NCI-H748 (cell line): ENCODE results near the gene ABI3BP.

ENCODE experiments used
- DNase-seq: peaks from one replicate; lab custom pipeline; 2025; ENCODE audit not compliant: unreplicated experiment; lab: John Stamatoyannopoulos, UW

The ABI3BP gene

GRCh38 chr3:100844063-100844936, 148.9 kb downstream of the ABI3BP start:
- no peak for DNase-seq

GRCh38 chr3:100838157-100838556, 155.1 kb downstream of the ABI3BP start:
- DNase-seq = peak; percentile 2

DNA sequence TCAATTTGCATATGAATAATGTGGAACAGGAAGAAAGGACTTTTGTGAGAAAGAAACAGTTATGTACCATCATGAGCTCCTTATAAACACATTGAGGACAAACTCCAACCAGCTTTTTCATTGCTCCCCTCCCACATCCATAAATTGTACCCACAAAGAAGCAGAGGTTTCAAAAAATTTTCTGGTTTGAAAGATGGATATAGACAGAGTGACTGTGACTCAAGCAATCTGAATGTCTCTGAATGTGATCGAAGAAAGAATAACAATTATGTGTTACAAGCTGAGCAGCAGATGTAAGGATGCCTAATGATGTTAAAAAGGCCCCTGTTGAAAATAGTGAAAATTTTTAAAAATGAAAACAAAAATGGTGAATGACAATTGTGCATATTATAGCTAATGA, 156.6 kb downstream of the ABI3BP start:
- no peak for DNase-seq

DNA sequence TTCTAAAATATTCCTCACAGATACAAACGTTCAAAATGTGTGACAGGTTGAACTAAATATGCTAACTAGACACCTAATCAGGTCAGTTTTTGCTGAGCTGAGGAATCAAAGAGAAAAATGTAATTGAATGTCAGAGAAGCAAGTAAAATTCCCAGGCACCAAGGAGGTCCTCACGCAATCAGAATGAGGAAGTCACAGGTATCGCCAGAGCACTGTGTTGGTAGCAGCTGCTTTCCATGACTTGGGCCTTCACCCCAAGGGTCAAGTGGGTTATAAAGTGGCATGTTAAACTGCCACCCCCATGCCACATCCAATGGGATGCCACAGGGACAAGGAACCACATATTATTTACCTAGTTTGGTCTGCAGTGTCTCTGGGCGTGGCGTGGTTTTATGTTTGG, 158.9 kb downstream of the ABI3BP start:
- DNase-seq = no peak

DNA sequence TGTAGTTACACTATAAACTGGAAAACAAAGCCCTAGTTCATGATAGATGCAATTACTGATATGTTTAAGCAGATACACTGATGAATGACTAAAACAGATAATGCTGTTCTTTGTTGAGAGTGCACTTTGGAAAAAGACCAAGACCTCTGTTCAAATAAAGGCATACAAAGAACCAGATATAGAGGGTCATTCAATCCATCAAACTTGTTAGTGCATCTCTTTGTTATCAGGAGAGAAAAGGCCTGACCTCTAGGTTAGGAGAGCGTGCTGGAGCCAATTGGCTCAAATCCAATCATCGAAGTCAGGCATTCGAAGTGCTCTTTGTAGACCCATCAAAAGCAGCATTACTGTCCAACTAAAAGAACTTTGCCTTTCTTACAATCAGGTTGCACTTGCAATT, 159.7 kb downstream of the ABI3BP start:
- DNase-seq = peak; percentile 93

DNA sequence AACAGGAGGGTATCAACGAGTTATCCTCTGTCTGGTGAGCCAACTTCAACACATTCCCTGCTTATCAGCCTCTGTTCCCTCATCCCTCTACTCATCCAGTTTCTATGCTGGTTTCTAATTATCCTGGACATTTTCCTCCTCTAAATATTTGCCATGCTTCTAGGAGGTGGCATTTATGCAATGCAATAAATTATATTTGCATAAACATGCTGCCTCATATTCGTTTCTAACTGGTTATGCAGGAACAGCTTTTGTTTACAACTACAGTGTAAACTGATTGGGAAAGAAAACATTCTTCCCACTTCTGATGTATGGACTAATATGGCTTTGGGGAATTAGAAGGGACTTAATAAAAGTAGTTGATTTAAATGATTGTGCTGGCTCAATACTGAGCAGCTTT, 161.6 kb downstream of the ABI3BP start:
- DNase-seq = no peak

- DNase-seq = peak; percentile 13
Observed at GRCh38 chr3:100830931-100831330, 162.3 kb downstream of the ABI3BP start.

GRCh38 chr3:100825574-100825973, 167.6 kb downstream of the ABI3BP start:
- DNase-seq = peak; percentile 67

DNA sequence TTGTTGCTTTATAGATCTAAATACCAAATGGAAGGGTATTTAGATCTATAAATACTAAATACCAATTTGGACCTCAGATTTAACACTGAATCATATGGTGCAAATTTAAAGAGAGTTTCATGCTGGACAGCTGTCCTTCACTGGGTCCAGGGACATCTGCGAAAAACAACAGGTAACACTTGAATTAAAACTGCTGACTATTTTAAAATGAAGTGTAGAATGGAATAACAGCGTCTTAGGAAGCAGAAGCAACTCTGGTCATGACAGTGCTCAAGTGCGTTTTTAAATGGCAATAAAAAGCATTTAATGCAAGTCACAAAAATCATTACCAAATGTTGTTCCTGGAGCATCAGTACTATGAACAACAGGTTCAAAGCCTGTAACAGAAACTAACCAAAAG, 177.6 kb downstream of the ABI3BP start:
- no peak for DNase-seq

DNA sequence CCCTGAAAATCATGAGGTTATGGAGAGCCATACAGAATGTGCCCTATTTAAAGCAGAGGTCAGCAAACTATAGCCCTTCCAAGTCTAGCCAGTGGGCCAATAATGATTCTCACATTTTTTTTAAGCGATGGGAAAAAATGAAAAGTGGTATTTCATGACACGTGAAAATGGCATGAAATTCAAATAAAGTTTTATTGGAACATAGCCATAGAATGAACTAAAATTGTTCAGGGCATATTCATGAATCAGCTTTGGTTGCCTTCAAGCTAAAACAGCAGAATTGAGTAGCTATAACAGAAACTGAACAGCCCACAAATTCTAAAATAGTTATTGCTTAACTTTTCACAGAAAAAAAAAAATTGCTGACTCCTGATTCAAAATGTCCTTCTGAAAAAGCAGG, 179.4 kb downstream of the ABI3BP start:
- DNase-seq = no peak

DNA sequence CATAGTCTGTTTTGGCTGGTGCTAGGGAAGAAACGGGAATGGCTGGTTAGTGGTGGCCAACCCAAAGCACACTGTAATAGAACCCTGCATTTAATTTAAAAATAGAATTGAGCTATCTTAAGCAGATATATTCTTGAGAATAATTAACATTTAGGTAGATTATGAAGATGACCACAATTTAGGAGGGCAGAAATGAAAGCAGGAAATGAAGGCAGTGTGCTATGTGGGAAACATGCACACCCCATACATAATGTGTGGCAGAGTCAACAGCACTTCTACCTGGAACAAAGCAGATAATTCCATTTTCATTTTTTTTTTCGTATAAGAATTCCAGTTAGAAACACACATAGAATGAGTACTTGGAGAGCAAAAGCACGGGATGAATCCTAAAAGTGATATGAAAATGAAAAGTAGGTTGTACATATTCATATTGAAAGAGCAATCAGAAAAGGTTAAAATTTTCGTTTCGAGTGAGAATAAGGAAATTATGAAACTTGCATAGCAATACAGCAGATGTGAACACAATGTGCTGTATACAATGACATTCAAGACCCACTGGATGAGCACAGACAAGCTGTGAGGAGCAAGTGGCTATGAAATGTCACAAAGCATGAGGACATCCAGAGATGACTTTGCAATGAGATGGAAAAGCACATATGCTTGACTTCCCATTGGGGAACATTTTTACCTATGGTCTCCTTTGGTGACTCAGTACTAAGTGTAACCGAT, 181.3 kb downstream of the ABI3BP start:
- no peak for DNase-seq

DNA sequence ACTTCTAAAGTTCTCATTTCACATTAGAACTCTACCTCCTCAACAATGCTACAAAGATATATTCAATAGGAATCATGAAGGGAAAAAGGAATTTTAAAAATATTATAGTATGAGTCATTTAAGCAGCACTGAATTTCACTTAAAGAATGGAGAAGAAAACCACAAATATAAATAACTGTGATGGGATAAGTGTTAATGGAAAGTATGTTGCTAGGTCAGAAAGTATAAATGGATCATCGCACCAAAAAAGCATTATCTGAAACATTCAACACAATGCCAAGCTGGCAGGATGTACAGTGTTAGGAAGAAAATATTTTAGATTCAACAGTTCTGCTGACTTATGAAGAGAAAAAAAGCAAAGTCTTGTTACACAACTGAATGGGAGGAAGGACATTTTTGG, 182.6 kb downstream of the ABI3BP start:
- DNase-seq = no peak

- DNase-seq = no peak
Observed at GRCh38 chr3:100804631-100805030, 188.6 kb downstream of the ABI3BP start.

DNA sequence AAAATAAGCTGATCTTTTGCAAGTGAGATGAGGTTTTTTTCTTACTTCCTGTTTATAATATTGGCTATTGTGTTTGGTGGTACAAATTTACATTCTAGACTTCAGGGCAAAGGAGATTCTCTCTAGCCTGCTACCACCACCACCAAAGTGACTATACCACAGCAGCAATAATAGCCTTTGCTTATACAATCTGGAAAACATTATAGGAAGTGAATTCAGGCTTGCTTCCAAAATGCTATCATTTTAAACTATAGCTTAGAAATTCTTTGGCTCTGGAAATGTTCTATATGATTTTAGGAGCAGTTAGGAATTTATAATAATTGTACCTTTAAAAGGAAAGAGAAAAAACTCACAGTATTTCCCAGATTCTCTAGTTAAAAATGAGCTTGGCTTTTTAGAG, 189.5 kb downstream of the ABI3BP start:
- no peak for DNase-seq

DNA sequence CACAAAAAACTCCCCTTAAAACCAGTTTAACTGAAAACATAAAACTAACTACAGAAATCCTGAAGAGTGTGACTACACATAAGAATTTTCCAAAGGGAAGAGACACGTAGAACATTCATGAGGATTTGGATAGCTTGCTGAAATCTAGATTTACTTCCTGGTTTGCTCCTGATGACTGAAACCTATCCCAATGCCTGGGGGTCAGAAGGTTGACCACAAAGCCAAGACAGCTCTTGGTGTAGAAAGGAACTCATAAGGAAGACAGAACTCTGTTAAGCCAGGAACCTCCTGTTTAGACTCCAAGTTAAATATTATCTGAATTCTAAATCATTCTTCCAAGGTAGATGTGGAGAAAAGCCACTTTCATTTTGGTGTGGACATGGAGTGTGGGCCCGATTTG, 191.1 kb downstream of the ABI3BP start:
- no peak for DNase-seq

GRCh38 chr3:100798012-100798411, 195.2 kb downstream of the ABI3BP start:
- DNase-seq = no peak

GRCh38 chr3:100796556-100796955, 196.7 kb downstream of the ABI3BP start:
- no peak for DNase-seq

- no peak for DNase-seq
Observed at GRCh38 chr3:100789579-100789978, 203.6 kb downstream of the ABI3BP start.

DNA sequence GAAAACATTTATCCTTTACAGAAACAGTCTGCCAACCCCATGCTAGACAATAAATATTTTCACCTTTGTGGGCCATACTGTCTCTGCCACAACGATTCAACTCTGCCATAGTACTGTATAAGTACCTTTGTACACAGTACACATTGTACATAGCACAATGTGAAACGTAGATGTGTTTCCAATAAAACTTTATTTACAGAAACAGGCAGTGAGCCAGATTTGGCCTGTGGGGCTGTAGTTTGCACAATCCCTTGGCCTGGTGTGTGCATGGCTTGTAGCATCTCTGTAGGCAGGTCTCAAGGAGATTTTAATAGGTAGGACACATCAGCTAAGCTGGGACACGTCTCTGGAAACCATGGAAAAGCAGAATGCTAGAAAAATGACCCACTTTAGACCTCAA, 209.6 kb downstream of the ABI3BP start:
- DNase-seq = no peak

DNA sequence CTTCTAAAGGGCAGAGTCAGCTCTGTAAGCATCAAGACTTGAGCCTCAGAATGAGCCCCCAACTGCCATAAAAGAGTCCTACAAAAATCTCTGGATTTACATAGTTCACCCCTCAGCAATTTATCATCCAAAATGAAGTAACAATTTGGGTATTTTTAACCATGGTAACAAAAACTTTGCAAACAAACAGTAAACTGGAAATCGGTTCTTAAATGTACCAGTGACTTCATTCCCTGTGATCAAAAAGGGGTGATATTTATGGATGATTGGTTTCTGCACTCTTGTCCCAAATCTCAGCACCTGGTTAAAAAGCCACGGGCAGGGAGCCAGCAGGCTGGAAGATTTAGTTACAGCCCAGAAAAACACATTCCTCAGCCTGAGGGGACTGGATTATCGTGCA, 210.3 kb downstream of the ABI3BP start:
- DNase-seq = no peak

DNA sequence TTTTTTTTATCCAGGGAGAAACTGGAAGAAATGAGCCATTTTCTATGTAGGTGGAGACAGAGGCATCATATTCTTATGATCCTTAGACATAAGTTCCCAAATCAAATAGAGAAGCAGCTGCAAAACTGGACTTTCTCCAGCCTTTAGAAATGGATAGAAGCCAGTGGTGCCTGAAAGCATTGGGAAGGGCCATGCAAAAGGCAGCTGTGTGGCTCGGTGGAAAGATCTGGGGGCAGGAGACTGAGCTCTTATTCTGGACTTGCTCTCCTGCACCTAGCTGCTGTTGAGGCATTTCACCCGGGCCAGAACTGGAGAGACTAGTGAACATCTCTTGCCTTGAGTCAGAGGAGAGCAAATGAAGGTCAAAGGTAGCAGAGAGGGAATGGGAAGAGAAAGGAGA, 210.9 kb downstream of the ABI3BP start:
- no peak for DNase-seq

DNA sequence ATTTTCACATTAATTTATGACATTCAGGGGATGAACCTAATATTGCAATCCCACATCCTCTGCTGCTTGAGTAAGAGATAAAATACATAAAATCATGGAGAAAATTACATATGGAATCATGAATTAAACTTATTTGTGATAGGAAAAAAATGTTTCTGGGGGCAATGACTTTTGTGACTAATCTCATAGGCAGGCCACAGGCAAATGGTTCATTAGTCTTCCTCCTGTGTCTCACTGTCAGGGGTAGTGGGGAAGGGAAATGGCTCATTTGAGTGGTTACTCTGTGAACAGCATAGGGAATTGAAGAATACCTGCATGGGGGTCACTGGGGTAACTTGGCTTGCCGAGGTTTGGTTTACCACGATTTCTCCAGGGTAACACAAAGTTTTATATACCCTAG, 211.9 kb downstream of the ABI3BP start:
- DNase-seq = no peak
